ENCODE data around the gene PTPRM.
"Not testable (repeated sequence)": the region's sequence is repeated elsewhere in the genome, so short reads cannot be mapped to it uniquely, and the experiment has no call there.

Gene PTPRM

DNA sequence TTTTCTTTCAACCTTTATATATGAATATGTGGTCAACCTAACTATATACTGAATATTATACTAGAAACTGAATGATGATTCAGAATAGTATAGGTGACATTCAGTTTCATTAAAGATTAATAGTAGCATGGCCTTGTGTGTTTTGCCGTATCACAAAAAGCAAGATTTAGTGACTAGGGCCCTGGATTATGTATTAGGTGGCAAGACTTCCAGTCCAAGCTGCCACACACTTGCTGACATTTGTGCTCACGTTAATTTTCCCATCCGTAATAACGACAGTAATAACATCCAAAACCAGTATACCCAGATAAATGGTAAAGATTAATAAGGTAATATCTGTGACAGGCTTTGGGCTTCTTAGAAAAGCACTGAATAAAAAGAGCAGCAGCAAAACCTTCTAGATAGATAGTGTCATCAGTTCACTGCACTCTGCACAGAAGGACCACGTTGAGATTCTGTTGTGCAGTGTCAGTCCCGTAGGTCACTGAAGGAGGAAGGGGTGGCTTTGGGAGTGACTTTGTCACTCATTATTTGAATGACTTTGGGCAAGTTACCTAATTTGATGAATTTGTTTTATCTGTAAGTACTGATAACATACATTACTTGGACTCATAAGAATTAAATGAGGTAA lies 451.7 kb downstream of the PTPRM start:
- DNase-seq = no peak

DNA sequence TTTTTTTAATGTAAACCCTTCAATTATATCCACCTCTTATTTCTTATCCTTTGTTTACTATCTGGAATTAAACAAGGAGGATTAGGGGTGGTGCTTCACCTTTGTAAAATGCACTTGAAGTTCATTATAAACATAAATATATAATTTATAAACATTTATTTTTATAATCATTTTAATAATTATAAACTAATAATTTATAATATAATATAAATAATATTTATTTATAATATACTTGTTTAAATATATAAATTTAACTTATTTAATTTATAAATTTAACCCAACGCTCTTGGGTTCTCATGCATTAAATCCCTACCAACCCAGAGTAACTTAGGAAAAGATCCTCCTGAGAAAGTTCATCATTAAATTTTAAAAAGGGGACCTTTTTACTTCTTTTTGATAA lies 452.5 kb downstream of the PTPRM start:
- DNase-seq = no peak

DNA sequence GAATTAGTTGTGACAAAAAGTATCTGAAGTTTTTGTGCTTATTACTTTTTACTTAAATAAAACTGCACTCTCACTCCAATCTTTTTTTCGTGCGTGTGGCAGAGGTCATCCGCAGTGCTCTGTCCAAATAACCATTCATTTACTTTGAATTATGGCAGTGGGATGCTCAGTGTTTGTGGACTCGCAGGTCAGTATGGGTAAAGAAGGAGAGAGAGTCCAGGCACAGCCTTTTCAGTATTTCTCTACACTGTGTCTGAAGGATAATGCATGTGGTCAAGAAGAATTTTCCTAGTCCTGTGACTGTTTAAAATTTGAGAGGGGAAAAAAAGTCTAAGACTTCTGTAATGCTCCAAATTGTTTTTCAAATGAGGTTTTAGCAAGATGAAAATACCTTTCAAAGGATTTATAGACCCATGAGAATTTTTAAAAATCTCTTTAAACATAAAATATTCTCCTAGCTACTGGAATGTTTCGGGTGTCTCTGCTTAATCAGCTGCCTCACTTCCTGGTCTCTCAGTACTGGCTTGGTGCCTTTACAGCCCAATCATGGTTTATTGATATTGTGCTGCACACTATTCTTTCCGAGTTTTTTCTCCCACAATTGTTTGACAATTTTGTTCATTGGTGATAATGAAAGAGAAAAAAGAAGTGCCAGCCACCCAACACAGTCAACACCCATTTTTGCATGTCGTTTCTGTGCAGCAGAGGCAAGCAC lies 453.2 kb downstream of the PTPRM start:
- DNase-seq = no peak

DNA sequence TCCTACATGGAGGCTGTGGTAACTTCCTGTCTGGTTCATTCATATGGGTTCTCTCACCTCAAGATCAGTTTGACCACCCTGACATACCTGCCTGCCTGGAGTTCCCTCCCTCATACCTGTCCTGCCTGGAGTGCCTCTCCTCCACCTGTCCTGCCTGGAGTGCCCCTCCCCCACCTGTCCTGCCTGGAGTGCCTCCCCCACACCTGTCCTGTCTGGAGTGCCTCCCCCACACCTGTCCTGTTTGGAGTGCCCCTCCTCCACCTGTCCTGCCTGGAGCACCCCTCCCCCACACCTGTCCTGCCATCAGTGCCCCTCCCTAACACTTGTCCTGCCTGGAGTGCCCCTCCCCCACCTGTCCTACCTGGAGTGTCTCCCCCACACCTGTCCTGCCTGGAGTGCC lies 461.9 kb downstream of the PTPRM start:
- DNase-seq = no peak

DNA sequence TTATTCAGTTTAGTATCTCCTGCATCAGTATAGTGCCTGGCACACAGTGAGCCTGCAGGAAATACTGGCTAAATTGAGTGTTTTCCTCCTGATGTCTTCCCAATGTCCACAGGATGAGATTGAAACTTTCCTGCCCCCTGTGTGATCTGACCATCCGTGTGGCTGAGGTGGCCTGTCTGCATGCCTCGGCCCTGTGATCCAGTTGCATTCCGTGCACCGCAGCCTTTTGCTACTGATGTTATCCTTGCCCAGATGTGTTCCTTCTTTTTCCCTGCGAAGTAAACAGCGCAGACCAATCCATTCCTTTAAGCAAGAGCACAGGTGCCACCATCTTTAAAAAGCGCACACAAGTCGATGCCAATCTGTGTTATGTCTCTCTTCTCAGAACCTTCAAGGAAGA lies 462.6 kb downstream of the PTPRM start:
- DNase-seq = no peak

DNA sequence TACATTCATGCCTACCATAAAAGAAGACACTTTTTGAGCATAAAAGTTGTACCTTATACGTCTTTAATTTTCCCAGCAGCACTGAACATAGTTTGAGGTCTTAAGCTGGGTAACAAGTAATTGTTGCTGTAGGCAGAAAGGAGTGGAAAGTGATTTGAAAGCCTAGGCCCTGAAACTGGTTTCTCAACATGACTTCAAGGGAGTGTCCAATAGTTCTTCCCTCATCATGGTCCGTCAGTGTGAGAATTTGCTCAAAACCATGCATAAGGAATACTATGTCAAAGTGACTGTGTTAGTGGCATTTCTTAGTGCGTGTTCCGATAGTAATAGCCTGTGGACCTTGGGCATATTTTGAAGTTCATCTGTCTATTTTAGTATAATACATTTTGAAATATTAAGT lies 463.1 kb downstream of the PTPRM start:
- no peak for DNase-seq

DNA sequence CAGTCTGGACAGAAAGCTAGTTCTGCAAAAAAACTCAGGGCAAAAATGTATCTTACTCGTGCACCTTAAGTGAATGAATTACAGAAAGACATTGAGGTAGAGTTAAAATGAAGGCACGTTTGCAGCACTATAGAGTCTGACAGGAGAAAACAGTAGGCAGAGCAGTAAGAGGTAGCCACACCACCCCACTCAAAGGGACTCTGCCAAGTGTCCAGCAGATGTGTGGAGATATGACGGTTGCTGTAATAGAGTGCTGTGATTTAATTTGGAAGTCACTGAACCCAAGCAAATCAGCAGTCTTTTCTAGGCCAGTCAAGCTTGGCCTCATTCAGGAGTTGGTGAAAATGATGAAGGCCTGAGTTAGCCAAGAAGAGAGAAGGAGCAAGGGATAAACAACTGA lies 464.4 kb downstream of the PTPRM start:
- DNase-seq = no peak

DNA sequence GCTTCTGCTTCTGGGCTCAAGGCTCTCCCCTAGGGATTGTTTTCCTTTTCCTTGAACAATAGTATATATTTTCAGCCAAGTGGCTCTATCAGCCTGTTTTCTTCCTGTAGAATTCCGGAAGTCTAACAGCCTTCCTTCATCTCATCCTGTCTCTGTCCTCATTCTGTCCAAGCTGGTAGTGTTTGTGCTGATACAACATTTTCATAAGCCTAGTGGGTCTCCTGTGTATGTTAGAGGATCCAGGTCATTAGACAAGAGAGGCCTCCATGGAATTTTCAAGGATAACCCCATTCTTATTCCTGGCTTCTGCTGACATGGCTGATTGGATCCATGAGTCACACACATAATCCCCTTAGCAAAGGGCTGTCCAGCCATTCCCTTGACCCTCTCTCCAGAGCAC lies 467.6 kb downstream of the PTPRM start:
- no peak for DNase-seq

DNA sequence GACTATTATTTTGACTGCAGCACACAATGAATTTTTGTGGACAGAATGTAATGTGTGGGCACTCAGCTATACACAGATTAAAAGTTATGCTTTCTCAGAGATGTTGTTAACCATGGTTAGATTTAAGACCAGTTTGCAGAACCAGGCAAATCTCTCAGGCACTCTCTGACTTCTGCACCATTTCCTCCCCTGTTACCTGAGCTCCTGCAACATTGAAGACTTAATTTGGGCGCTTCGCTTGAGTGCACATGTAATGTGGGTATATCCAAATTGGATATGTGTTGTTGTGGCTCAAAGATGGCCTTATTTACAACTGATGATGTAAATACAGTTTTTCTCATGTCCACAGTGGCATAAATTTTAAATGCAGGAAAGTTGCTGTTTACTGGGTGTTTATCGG lies 469.4 kb downstream of the PTPRM start:
- no peak for DNase-seq

DNA sequence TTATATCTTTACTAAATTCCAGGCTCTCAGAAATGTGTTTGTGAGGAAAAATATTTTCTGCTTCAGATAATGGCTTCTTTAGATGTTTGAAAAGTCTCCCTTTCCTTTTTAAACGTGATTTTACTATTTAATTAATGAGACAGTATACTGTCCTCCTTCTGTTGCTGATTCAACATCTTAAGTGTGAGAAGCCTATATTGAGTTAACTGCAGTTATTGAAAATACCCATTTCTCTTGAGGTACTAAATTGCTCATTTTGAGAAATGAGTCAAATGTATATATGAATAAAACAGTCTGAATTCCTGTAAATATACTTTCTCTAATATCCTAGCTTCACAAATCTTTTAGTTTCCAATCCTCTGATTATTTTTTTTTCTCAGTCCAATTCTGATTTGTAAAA lies 470.2 kb downstream of the PTPRM start:
- DNase-seq = no peak

DNA sequence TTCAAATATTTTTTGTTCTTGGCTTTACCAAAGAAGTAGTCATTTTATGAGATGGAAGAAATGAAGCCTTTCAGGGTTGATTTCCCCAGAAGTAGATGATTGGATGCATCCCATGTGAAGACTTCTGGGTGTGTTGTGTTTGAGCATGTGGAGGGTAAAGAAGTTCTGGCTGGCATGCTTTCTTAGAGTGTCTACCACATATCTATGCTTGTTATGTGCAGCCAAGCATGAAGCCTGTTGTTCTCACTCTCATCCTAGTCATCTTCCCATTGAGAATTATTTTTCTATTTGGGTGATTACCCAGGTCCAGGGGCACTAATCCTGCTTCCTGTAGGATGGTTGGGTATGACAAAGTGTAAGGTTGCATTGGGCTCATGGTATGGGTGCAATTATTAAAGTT lies 472.9 kb downstream of the PTPRM start:
- no peak for DNase-seq

DNA sequence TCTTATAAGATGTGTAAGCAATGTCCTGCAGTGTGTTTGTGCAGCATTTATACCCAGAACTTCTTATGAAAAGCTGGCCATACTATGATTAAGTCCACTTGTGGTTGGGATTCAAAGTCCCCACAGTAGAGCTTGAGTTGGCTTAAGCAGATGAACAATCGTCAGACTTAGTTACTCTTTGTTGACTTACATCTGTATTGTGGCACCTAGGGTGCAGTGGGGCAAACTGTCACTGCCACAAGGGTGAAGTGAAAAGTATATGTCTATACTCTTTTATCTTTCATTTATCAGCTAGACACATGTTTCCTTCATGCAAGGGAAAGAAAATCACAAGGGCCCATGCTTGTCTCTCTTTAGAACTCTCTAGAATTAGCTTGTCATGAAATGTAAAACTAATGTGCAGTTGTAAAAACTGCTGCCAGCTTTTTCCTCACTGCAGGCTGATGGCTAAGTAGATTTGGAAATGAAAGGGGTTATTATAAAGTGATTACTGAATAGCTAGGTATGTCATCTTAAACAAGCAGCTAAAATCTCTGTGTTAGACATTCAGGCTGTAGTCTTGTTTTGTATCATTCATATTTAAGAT lies 474.5 kb downstream of the PTPRM start:
- no peak for DNase-seq

DNA sequence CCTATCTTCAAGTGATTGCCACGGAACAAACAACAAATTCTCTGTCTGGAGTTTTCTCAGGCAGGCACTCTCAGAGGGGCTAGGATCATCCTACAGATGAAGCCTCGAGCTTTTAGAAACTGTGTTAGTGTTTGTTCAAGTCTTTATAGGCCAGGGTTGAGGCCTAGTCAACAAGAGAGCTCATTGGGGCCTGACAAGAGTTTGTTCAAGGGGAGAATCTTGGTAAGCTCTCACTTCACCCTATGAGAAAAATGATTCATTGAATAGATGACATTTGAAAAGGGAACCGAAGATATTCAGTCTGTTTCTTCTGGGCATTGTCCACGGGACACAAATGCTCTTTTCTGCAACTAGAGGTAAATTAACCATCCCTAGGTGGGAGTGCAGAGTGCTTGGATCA lies 476.9 kb downstream of the PTPRM start:
- no peak for DNase-seq

DNA sequence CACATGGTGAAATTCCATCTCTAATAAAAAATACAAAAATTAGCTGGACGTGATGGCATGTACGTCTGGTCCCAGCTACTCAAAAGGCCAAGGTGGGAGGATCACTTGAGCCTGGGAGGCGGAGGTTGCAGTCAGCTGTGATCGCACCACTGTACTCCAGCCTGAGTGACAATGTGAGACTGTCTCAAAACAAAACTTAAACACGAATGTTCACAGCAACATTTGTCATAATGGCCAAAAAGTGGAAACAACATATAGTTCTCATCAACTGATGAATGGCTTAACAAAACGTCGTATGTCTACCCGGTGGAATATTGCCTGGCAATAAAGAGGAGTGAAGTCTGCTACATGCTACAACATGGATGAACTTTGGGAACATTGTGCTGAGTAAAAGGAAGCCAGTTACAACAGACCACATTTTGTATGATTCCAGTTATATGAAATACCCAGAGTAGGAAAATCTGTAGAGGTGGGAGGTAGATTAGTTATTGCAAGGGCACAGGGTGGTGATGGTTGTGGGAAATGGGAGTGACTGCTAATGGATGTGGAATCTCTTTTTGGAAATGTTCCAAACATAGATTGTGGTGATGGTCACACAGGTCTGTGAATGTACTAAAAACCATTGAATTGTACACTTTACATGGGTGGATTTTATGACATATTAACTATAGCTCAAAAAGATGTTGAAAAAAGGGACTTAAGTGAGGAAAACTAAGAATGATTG lies 478.2 kb downstream of the PTPRM start:
- DNase-seq = no peak

DNA sequence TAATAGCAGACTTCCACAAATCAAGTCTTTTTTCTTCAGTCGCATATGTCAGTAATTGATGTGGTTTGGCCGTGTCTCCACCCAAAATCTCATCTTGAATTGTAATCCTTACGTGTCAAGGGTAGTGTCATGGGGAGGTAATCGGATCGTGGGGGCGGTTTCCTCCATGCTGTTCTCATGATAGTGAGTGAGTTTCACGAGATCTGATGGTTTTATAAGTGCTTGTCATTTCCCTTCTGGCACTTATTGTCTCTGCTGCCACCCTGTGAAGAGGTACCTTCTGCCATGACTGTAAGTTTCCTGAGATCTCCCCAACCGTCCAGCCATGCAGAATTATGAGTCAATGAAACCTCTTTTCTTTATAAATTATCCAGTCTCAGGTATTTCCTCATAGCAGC lies 478.8 kb downstream of the PTPRM start:
- DNase-seq = peak; percentile 22

DNA sequence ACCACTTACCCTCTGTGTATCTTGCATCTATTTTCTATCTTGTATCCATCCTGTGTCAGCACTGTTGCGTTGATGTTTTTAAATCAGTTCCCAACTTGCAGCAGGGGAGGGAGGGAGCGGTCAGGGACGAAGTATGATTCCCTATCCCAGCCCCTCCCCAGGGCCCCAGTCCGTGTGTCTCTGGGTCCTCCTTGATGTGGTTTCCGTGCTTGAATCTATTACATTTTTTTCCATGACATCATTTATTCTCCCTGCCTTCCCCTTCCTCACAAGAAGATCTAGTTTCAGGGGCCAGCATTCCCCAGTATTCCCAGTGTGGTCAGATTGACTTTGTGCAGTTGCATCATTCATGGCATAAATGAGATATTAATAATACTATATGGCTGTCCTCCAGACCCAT lies 479.3 kb downstream of the PTPRM start:
- DNase-seq = no peak

DNA sequence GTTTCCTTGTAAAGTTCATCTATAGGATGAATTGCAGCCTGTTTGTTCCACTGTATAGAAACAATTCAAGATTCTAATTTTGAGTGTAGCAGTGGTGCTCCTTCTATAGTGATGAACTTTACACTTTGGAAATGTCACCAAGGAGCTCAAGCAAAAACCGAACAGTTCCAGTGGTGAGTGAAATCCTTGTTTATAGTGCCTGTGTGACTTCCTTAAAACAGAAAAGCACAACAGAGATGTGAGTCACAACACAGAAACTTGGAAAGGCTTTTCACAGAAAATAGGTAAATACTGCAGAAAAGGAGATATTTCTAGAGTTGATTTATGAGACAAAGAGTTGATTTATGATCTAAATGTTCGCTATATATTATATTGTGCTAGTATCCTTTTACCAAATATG lies 482.0 kb downstream of the PTPRM start:
- no peak for DNase-seq

DNA sequence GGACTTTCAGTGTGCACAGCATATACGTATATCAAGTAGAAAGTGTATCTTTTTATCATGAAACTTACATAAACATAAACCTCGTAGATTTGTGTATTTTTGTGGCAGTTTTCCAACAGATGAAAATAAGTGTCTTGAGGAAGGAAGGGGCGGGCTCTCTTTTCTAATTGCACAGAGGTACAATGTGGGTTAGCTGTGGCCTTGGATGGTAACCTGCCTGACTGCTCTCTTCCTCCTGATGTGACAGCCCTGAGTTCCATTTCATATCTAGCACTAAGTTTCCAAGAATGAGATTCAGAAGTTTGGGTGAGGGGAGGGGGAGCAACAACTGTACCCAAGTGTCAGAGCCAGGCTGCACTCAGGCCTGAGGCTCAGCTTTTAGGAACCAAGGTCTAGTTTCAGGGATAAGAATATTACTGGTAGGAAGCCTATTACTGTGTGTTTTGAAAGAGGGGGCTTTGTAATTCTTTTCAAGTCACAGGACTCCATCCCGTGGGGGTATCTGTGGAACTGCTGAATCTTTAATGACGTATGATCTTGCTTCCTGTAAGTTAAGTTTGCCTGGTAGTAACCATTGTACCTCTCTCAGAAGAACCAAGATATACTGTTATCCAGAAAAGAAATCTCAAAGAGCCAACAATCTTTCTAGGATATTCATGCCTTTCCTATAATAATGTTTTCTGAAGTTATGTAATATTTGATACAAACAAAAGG lies 483.7 kb downstream of the PTPRM start:
- DNase-seq = peak; percentile 0

DNA sequence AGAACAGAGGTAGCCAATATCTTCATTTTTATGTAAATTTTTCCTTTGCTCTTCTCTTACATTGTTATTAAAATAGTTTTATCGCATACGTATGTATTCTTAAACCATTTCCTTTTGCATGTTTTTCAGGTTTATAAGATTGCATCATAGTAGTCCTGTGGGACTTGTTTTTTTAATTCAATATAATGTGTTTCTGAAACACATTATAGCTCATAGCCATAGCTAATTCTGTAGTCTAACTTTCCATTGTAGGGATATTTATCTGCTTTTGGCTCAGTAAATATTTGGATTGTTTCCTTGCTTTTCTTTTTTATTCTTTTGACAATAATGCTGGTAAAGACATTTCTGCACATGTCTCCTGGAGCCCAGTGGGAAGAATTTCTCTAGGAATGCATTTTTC lies 484.3 kb downstream of the PTPRM start:
- no peak for DNase-seq

DNA sequence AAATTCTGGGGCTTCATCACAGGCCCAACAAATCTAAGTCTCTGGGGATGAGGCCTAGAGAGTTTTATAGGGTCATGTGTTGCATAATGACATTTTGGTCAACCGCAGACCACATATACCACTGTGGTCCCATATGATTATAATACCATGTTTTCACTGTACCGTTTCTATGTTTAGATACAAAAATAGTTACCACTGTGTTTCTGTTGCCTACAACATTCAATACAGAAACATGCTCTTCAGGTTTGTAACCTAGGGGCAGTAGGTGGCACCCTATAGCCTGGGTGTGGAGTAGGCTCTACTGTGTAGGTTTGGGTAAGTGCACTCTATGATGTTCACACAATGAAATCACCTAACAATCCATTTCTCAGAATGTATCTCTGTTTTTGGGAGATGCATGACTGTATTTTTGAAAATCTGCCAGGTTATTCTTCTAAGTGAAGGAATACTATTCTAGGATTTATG lies 485.2 kb downstream of the PTPRM start:
- DNase-seq = peak; percentile 39

DNA sequence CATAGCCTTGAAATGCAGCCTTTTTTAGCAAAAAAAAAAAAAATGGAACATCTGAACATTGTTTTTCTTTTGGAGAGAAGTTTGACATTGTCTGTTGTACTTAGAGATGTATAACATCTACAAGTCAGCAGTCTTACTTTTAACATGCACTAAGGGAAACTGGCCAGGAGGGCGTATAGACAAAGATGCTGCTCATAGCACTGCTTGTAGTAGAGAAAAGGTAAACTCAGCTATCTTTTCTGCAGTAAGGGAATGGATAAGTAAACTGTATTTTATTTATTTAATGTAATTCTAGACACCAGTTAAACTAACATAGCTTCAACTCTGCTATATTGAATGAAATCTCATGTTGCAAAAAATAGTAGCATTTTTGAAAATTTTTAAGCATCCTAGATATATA lies 489.6 kb downstream of the PTPRM start:
- DNase-seq = no peak

DNA sequence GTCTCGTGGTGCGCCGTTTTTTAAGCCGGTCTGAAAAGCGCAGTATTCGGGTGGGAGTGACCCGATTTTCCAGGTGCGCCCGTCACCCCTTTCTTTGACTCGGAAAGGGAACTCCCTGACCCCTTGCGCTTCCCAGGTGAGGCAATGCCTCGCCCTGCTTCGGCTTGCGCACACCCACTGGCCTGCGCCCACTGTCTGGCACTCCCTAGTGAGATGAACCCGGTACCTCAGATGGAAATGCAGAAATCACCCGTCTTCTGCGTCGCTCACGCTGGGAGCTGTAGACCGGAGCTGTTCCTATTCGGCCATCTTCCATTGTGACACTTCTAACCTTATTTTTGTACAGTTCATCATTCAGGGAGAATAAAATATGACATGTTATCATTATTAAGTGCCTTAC lies 496.0 kb downstream of the PTPRM start:
- DNase-seq = not testable (repeated sequence)

DNA sequence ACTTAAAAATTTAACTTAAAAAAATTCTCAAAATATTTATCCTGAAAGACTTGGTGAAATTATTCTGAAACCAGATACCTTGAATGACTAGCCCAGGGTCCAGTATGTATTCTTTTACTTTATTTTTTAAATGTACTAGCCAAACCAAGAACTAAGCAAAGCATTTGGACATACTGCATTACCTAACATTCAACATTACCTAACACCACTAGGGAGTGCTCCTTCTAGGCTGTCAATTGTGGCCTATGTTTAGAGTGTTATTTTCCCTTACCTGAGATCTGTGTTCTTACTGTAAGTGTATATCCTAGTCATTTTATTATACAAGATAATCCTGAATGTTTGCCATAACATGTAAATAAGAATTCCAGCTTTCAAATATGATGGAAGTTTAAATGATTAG lies 496.6 kb downstream of the PTPRM start:
- DNase-seq = no peak

Measured in CD4-positive, alpha-beta T cell treated with Interleukin-10 for 1 hour (primary cell).